Testis (tissue), 3 donors: ENCODE data around the gene HHATL. TPM values are rescaled to one million over a fixed set of nuclear protein-coding genes. Genes with fewer than 3 reads are reported as not detected.

Source experiments
- DNase-seq: peaks from one replicate; pipeline ENCODE4 v3.0.0-alpha.2; 2019
- H3K27ac ChIP-seq, 2 donors: fragments of 200-600 bp; sonication (generic); one replicate each; pipeline ENCODE4 v1.5.1; 2019
- H3K27me3 ChIP-seq: fragments of 200-600 bp; sonication (generic); one replicate; pipeline ENCODE4 v1.5.1; 2019
- H3K36me3 ChIP-seq: fragments of 200-600 bp; sonication (generic); one replicate; pipeline ENCODE4 v1.5.1; 2017; ENCODE audit warnings: low read depth; ENCODE audit errors: missing control alignments
- H3K4me1 ChIP-seq: fragments of 200-600 bp; sonication (generic); one replicate; pipeline ENCODE4 v1.5.1; 2019
- H3K4me3 ChIP-seq, 2 donors: fragments of 200-600 bp; sonication (generic); one replicate each; pipeline ENCODE4 v1.5.1; 2017 to 2019
- H3K9me3 ChIP-seq: fragments of 200-600 bp; sonication (generic); one replicate; pipeline ENCODE4 v1.5.1; 2017
- CTCF ChIP-seq, 3 experiments: fragments of 450-650 bp in 2 of 3; fragments of 200-600 bp in 1 of 3; sonication (generic) in 1 of 3; IDR thresholded peaks; one replicate each; pipeline ENCODE4 v1.5.1; 2016 to 2019; ENCODE audit warnings: antibody characterized with exemption in 3 of 3, mild to moderate bottlenecking in 2 of 3, moderate library complexity in 1 of 3
- POLR2A ChIP-seq: fragments of 450-650 bp; IDR thresholded peaks from one replicate; pipeline ENCODE4 v1.6.1; 2017; ENCODE audit warnings: antibody characterized with exemption, mild to moderate bottlenecking, moderate library complexity
- WGBS, 2 donors: methylation state at CpG; one replicate each; pipeline ENCODE4 v1.1.5; 2018; 5-methylcytosine and 5-hydroxymethylcytosine counted together
- intact Hi-C: fragments of 100-400 bp; cut with DNase I; formaldehyde crosslinking; loops from one replicate; pipeline ENCODE4 v1.15.1; 2023; ENCODE audit warnings: low total_unique reads
- polyA plus RNA-seq: library from polyadenylated mRNA; stranded (reverse); fragments of 350-450 nt; fragmentation: Illumina TruSeq; extraction: RNeasy Lipid Tissue Mini Kit (QIAGEN cat#74804); gene quantifications from one replicate; pipeline ENCODE4 v1.2.3, GENCODE V29; 2014; ENCODE audit warnings: low read depth, low replicate concordance; ENCODE audit not compliant: insufficient read depth
- total RNA-seq, 2 donors: library from RNA; depleted of rRNA; stranded (reverse); fragments of >200 nt; gene quantifications; one replicate each; pipeline ENCODE4 v1.2.3, GENCODE V29; 2016

HHATL gene
- total and polyA plus RNA-seq, 3 donors from 2014 or later = 6.1 to 7.2 (median 6.4) TPM

- no peak for DNase-seq
- H3K4me3 ChIP-seq = no peak overlapping the region
- intact Hi-C loops = no loop called here
- H3K9me3 ChIP-seq = no peaks in the 10 kb centered on the region
- 90 to 93% methylated on average over 10 of the region's 10 CpGs for WGBS, 2 donors
- TF ChIP-seq POLR2A = no peak
- TF ChIP-seq CTCF (IDR thresholded peaks at IDR 0.05) = no peak
- H3K4me1 ChIP-seq = peaks cover 5% of the 10 kb centered on the region
- no peaks in the 10 kb centered on the region for H3K36me3 ChIP-seq
- no peaks in the 10 kb centered on the region for H3K27me3 ChIP-seq
- H3K27ac ChIP-seq = no peak overlapping the region
Observed at GRCh38 chr3:42749025-42749752, 46.6 kb upstream of the HHATL start.

- intact Hi-C loops = no loop called here
- TF ChIP-seq POLR2A = no peak
- TF ChIP-seq CTCF (IDR thresholded peaks at IDR 0.05) = no peak
- no peaks in the 10 kb centered on the region for H3K27me3 ChIP-seq
- 87 to 91% methylated on average over 6 of the region's 6 CpGs for WGBS, 2 donors
- H3K4me1 ChIP-seq = peaks cover 7% of the 10 kb centered on the region
- H3K27ac ChIP-seq = no peak overlapping the region
- no peak for DNase-seq
- H3K36me3 ChIP-seq = no peaks in the 10 kb centered on the region
- no peak overlapping the region for H3K4me3 ChIP-seq
- H3K9me3 ChIP-seq = no peaks in the 10 kb centered on the region
Observed at GRCh38 chr3:42747581-42747980, 45.0 kb upstream of the HHATL start.

DNA sequence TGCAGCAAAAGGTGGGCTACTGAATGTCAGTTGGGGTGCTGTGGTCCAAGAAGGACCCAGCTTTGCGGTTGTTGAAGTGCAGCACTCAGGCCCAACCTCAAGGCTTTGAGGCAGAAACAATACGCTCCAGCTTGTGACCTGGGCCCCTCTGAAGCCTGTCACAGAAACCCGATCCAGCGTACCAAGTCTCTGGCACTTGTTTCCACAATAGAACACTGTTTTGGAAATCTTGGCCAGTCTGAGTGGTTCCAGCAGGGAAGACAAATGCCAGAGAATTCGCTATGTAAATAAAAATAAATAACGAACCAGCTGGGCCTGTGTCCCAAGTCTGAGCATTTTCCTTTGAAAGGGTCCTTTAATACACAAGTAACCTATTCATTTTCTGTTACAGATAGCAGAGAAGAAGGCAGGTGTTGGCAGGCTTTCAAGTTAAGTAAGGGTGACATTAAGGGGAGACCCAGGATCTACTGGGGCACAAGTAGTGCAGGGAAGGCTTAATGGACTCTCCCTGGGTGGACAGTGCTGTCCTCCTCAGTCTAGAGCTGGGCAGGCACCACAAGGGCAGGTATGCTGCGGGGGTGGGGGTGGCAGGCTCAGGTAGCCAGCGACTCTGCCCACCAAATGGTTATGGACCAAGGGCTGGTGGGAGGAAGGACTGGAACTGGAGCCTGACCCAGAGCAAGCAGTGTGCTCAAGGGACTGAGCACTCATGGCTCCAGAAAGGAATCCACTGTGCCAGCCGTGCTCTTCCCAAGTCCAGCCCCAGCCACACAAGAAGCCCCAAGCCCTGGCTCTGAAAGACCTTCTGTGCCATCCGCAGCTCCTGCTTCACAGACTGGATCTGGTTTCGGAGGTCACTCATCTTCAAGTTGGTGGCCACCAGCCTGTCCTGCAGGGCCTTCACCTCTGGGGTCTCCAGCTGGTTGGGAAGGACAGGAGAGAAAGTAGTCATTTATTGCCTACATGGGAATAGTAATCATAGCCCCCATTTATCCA, 44.2 kb upstream of the HHATL start:
- no peaks in the 10 kb centered on the region for H3K9me3 ChIP-seq
- 64 to 75% methylated on average over 9 to 11 of the region's 11 CpGs for WGBS, 2 donors
- H3K36me3 ChIP-seq = no peaks in the 10 kb centered on the region
- H3K4me1 ChIP-seq = peaks cover 7% of the 10 kb centered on the region
- no peak overlapping the region for H3K4me3 ChIP-seq
- TF ChIP-seq POLR2A = no peak
- TF ChIP-seq CTCF (IDR thresholded peaks at IDR 0.05) = no peak
- intact Hi-C loops = no loop called here
- no peak for DNase-seq
- H3K27me3 ChIP-seq = no peaks in the 10 kb centered on the region
- H3K27ac ChIP-seq = no peak overlapping the region

DNA sequence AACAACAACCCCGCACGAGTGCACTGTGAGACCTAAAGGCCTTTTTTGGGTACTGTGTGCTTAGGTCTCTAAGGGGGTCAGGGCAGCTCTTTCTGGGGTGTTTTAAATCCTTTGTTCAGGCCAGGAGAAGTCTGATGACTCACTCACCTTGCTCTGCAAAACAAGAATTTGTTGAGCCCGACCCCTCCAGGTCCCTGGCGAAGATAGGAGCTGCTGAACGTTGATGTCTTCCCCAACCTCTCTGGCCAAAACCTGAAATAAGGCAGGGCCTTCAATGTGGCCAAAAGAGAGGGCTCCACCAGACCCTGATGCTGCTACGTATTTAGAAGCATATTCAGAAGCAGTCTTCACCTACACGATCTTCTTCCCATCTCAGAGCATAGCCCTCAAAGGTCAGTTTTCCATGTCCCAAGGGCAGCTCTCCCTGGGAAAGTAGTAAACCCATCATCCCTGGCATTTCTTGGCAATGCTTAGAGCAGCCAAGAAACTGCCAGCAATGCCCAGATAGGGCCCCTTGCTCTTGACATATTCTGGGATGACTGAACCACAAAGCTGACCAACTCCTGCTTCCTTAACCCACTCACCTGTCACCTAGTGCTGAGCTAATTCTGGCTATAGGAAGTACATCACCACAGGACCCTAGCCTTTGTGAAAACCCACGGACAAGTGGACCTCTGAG, 43.3 kb upstream of the HHATL start:
- intact Hi-C loops = no loop called here
- H3K4me1 ChIP-seq = peaks cover 7% of the 10 kb centered on the region

GRCh38 chr3:42745291-42745745, 42.7 kb upstream of the HHATL start:
- no peak for DNase-seq
- Histone ChIP-seq H3K27ac (no peak overlapping the region), H3K4me3 (no peak overlapping the region), H3K4me1 (peaks cover 7% of the 10 kb centered on the region), H3K27me3 (no peaks in the 10 kb centered on the region), H3K9me3 (no peaks in the 10 kb centered on the region), H3K36me3 (no peaks in the 10 kb centered on the region)
- TF ChIP-seq CTCF (IDR thresholded peaks at IDR 0.05) (no peak), POLR2A (no peak)
- intact Hi-C loops = no loop called here
- WGBS, 2 donors = 87 to 93% methylated on average over 3 of the region's 3 CpGs

More for the DNA sequence above, 43.3 kb upstream of the HHATL start:
- DNase-seq = no peak
- no peak overlapping the region for H3K27ac ChIP-seq
- H3K9me3 ChIP-seq = no peaks in the 10 kb centered on the region
- no peak for TF ChIP-seq POLR2A
- no peaks in the 10 kb centered on the region for H3K27me3 ChIP-seq
- H3K36me3 ChIP-seq = no peaks in the 10 kb centered on the region
- WGBS, 2 donors = 84 to 85% methylated on average over 8 of the region's 8 CpGs
- H3K4me3 ChIP-seq = no peak overlapping the region
